ENCODE measurements around the gene NR2E1.

The NR2E1 gene

GRCh38 chr6:108222504-108222903, 56.7 kb downstream of the NR2E1 start:
- DNase-seq = no peak

GRCh38 chr6:108227290-108227689, 61.5 kb downstream of the NR2E1 start:
- no peak for DNase-seq

DNA sequence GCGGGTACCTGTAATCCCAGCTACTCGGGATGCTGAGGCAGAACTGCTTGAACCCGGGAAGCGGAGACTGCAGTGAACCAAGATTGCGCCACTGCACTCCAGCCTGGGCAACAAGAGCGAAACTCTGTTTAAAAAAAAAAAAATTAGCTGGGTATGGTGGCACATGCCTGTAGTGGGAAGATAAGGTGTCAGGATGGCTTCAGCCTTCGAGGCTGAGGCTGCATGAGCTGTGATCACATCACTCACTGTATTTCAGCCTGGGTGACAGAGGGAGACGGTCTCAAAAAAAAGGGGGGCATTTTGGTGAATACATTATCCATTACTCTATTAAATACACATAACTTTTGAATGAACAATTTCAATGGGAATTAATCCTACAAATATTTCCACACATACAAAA, 62.6 kb downstream of the NR2E1 start:
- DNase-seq = no peak

DNA sequence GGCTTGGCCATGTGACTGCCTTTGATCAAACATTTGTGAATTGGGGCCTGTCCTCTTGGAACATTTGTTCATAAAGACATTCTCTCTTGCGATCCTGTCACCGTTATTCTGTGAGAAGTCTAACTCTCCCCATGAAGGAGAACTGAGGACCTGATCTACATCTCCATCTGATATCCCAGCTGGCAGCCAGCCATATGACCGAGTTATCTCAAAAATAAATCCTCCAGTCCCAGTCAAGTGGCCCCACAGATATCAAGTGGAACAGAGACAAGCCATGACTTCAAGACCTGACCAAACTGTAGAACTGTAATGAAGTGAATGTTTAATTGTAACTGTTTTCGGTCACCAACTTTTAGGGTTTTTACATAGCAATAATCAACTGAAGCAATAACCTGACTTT, 69.3 kb downstream of the NR2E1 start:
- no peak for DNase-seq

DNA sequence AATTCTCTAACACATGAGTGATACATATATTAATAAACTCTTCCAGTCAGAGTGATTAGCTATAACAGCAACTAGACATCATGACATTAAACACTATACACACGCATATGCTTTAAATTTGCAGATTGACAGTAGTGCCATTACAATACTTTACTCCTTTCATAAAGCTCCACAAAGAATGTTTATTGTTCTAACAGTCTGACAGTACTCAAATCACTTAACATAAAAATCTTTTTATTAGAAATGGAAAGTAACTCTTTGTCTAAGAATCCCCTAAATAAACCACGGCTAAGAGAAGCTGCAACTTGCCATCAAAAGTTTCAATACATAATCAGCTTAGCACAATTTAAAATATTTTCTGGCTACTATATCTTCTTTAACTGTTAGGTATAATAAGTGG, 71.0 kb downstream of the NR2E1 start:
- DNase-seq = no peak

DNA sequence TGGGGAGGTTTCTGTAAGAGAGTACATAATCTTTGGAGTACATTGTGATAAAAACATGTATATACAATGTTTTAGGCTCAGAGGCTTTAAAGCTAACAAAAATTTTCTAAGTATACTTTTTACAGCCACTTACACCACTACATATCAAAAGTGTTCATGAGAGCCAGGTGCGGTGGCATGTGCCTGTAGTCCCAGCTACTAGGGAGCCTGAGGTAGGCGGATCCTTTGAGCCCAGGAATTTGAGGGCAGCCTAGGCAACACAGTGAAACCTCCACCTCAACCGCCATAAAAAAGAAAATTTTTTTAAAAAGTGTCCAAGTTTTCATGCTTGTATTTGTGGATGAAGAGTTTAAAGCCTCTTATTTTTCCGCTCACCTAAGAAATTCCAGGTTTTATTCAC, 72.5 kb downstream of the NR2E1 start:
- DNase-seq = no peak

Data from NCI-H526 treated with DMSO at 0.1 percent for 48 hours (cell line).